NCI-H146 treated with DMSO at 0.1 percent for 48 hours (cell line): ENCODE results near the gene HYAL4.
"Not testable (repeated sequence)": the region's sequence is repeated elsewhere in the genome, so short reads cannot be mapped to it uniquely, and the experiment has no call there.

ENCODE experiments used
- DNase-seq: peaks from one replicate; lab custom pipeline; 2025; ENCODE audit not compliant: unreplicated experiment; lab: John Stamatoyannopoulos, UW

Gene HYAL4

DNA sequence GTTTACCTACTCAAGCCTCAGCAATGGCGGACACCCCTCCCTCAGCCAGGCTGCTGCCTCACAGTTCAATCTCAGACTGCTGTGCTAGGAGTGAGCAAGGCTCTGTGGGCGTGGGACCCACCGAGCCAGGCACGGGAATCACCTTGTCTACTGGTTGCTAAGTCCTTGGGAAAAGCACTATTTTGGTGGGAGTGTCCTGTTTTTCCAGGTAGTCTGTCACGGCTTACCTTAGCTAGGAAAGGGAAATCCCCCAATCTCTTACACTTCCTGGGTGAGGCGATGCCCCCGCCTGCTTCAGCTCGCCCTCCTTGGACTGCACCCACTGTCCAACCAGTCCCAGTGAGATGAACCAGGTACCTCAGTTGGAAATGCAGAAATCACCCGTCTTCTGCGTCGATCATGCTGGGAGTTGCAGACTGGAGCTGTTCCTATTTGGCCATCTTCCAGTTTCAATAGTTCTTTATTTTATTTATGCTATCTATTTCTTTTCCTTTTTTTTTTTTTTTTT lies at the start of gene HYAL4:
Gene HYAL4 (plus strand): TSS at position 458 of the 508 bp plus-strand sequence. CDS start 23,105 bp downstream, outside the sequence.
- no peak for DNase-seq

DNA sequence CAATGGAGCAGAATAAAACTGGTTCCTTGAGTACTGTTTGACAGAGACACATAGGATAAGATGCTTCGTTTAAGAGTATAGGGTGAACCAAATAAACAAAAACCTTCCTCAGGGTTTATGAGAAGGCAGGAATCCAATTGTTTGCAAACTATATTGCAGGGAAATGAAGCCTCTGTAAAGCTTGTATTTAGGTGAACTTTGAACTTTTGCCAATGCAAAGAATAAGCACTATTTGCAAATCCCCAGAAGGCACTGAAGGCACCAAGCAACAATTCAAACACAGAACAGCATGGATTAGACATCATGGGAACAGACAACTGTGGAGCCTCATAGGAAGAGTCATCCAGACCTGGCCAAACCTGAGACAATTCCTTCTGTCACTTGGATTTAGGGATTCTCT lies 49.1 kb upstream of the HYAL4 start:
- no peak for DNase-seq

DNA sequence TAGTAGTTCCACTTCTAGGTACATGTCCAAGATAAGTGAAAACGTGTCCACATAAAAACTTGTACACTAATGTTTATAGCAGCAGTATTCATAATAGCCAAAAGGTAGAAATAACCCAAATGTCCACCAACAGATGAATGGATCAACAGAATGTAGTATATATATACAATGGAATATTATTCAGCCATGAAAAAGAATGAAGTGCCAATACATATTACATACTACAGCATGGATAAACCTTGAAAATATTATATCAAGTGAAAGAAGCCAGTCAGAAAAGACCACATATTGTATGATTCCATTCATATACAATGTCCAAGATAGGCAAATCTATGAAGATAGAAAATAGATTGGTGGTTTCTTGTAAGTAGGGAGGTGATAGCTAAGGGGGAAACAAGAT lies 48.4 kb upstream of the HYAL4 start:
- no peak for DNase-seq

- peak; percentile 40 for DNase-seq
These were observed 47.1 kb upstream of the HYAL4 start for GRCh38 chr7:123797673-123798531.

DNA sequence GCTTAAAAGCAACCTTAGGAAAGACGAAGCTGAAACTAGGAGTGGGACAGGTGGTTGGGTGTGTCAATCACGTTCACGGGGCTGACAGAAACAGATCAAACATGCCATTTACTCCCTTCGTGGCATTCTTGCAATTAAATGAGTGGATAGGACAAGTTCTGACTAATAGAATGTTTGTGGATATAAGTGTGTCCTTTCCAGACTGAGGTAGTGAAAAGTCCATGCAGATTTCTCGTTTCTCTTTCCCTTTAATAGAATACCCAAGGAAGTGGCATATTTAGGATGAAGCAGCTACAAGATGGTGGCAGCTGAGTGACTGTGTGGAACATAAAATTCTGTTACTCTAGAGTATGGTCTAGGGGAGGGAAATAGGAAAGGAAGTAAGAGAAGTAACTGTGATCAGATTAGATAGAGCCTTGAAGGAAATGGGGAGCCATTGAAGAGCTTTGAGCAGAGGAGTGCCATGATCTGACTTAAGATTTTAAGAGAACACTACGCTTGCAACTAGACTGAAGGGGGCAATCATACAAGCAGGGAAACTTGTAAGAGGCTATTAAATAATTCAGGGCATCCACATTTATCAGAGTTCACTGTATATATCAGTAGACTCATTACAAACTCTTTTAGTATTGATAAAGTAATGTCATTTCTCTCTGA lies 46.3 kb upstream of the HYAL4 start:
- no peak for DNase-seq

- no peak for DNase-seq
These were observed 42.7 kb upstream of the HYAL4 start for GRCh38 chr7:123802249-123802648.

- DNase-seq, result no peak
These were observed 39.7 kb upstream of the HYAL4 start for GRCh38 chr7:123805287-123805686.

DNA sequence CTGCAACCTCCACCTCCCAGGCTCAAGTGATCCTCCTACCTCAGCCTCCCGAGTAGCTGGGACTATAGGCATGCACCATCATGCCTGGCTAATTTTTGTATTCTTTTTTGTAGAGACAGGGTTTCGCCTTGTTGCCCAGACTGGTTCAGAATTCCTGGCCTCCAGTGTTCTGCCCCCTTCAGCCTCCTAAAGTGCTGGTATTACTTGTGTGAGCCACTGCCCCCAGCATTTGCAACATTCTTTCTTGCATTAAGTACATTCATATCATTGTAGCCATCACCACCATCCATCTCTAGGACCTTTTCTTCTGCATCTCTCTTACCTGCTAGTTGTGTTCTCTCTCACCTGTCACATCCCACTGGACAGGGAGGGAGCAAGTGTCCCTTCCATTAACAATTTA lies 35.5 kb upstream of the HYAL4 start:
- no peak for DNase-seq

GRCh38 chr7:123811056-123811455 lies 33.9 kb upstream of the HYAL4 start:
- no peak for DNase-seq

GRCh38 chr7:123816916-123817315 lies 28.1 kb upstream of the HYAL4 start:
- no peak for DNase-seq

DNA sequence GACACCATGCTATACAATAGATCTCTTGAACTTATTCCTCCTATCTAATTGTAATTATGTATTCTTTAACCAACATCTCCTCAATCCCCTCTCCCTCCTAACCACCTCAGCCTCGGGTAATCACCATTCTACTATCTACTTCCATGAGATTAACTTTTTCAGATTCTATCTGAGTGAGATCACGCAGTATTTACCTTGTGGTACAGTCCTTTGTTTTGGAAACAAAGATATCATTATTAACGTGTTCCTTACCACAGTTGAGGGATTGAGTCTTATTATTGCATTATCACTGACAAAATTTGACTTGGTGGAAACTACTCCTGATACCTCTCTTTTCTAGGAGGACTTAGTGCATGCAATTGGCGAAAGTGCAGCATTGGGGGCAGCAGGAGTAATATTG lies 26.0 kb upstream of the HYAL4 start:
- DNase-seq, result no peak

DNA sequence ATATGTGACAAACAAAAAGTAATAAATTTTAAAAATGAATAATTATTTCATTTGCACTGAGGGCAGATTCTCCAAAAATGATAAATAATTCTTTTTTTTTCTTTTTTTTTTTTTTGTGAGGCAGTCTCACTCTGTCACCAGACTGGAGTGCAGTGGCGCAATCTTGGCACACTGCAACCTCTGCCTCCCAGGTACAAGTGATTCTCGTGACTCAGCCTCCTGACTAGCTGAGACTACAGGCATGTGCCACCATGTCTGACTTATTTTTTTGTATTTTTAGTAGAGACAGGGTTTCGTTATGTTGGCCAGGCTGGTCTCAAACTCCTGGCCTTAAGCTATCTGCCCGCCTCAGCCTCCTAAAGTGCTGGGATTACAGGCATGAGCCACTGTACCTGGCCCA lies 25.2 kb upstream of the HYAL4 start:
- not testable (repeated sequence) for DNase-seq

DNA sequence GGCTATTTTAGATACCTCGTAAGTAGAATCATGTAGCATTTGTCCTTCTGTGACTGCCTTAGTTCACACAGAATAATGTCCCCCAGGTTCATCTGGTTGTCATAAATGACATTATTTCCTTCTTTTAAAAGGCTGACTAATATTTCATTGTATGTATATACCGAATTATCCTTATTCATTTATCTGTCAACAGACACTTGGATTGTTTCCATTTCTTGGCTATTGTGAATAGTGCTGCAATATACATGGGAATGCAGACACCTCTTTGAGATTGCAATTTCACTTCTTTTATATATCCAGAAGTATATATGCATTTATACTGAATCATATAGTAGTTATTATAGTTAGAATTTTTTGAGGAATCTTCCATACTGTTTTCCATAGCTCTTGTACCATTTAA lies 24.1 kb upstream of the HYAL4 start:
- no peak for DNase-seq

DNA sequence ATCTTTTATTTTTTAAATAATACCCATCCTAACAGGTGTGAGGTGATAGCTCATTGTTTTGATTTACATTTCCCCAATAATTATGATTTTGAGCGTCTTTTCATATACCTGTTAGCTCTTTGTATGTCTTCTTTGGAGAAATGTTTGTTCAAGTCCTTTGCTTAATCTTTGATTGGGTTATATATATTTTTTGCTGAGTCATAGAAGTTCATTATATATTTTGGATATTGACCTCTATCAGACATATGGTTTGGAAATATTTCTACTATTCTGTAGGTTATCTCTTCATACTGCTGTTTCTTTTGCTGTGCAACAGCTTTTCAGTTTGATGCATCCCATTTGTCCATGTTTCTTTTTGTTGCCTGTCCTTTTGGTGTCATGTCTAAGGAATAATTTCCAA lies 23.6 kb upstream of the HYAL4 start:
- no peak for DNase-seq

DNA sequence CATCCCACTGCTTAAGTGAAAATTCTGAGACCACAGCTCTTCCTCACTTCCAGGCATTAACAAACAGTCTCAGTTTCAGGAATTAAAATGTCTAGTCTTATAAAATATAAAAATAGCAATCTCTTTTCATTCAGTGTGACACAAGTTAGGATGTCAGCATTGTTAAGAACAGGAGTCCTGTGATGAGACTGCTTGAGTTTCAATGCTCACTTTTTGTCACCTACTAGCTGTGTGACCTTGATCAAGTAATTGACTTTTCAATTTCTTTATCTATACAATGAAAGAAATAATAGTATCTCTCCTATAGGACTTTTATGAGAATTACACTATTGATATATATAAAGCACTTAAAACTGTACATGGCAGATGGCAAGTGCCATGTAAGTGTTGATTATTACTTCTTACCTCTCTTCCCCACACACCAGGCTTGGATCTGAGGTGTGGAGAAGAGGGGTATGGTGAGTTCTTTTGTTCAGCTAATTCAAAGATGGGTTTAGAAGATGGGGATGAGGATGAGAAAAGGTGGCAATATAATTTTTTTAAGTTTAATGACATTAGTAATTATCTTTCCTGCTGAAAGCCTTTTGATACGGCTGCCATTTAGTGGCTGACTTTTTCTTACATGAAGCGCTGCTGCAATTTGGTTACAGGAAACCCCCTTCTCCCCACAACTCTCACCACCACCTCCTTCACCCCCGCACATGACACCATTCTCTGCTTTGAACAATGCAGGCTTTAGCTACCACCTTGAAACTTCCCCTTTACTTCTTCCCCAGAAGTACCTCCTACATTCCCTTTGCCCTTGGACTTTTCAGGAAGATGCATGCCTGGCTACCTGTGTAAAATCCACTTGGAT lies 20.8 kb upstream of the HYAL4 start:
- DNase-seq, result no peak

DNA sequence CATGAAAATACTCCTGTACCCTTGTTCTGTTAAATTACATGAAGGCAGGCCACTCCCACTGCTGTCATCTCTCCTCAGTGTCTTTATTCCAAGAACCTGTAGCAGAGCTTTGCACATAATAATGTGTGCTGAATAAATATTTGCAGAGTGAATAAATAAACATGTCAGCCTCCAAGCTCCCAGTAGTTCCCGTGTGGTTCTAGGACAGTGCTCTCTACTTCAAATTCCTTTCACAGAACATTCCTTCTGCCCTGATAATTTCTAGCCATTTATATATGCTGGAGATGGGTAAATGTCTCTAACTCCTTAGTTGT lies 20.3 kb upstream of the HYAL4 start:
- peak; percentile 59 for DNase-seq

DNA sequence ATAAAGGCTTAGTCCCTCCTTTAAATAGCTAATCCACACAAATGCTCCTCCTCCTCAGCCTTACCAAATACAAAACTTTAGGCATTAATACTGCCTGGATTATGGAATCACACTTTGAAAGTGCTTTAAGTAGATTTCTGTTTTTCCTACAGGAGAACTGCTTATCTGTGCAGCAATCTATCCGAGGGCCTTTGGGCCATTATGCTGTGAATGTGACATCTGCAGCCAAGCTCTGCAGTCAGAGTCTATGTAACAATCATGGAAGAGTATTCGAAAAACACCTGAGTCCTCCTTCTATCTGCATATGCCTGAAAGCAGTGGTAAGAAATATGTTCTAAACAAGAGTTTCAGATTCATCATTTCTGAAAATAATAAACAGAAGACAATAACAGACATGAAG lies 16.2 kb upstream of the HYAL4 start:
- DNase-seq, result no peak

GRCh38 chr7:123836656-123837055 lies 8.3 kb upstream of the HYAL4 start:
- no peak for DNase-seq

GRCh38 chr7:123839106-123839505 lies 5.9 kb upstream of the HYAL4 start:
- DNase-seq, result not testable (repeated sequence)

DNA sequence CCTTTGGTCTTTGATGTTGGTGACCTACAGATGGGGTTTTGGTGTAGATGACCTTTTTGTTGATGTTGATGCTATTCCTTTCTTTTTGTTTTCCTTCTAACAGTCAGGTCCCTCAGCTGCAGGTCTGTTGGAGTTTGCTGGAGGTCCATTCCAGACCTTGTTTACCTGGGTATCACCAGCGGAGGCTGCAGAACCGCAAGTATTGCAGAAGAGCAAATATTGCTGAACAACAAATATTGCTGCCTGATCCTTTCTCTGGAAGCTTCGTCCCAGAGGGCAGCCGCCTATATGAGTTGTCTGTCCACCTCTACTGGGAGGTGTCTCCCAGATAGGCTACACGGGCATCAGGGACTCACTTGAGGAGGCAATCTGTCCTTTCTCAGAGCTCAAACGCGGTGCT lies 827 bp upstream of the HYAL4 start:
- DNase-seq, result not testable (repeated sequence)

DNA sequence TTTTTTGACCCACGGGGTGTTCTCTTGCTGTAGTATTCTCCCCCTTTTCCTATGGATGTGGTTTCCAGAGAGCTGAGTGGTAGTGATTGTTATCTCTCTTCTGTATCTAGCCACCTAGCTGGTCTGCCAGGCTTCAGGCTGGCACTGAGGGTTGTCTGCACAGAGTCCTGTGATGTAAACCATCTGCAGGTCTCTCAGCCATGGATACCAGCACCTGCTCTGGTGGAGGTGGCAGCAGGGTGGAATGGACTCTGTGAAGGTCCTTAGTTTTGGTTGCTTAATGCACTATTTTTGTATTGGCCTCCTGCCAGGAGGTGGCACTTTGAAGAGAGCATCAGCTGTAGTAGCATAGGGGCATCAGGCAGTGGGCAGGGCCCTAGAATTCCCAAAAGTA lies 851 bp downstream of the HYAL4 start:
- no peak for DNase-seq
